ENCODE measurements around the gene EPDR1. TPM values are rescaled to one million over a fixed set of nuclear protein-coding genes. Genes with fewer than 3 reads are reported as not detected.

The EPDR1 gene
- total and polyA plus RNA-seq, 2 of the 4 experiments (the other 2 are of a cell fraction), result under 0.01 to 0.09 TPM

GRCh38 chr7:37984750-37985390 lies 64.4 kb downstream of the EPDR1 start:
- no peaks in the 10 kb centered on the region for H3K79me1 ChIP-seq (ENCODE audit: low read depth in 1 of 2, low read length in 2 of 2)
- no peak overlapping the region for H2BK15ac ChIP-seq (ENCODE audit: low read depth, low read length)
- no peak overlapping the region for H2BK5ac ChIP-seq (ENCODE audit: low read depth, low read length, poor library complexity, severe bottlenecking)
- dilution Hi-C loops (cut with HindIII; ENCODE audit: low sequenced_read_pairs, unreplicated experiment), result no loop called here
- in situ Hi-C loops (cut with MboI; ENCODE audit: low sequenced_read_pairs), result no loop called here
- WGBS, 2 experiments (ENCODE audit: extremely low coverage in 2 of 2, insufficient read length in 1 of 2), result no CpG with 5 or more reads among the region's 5 CpGs
- no peak overlapping the region for H2BK120ac ChIP-seq (ENCODE audit: low read depth, low read length)
- no peaks in the 10 kb centered on the region for H3K9me1 ChIP-seq (ENCODE audit: insufficient read depth, low read length)
- no peak overlapping the region for H4K91ac ChIP-seq (ENCODE audit: insufficient read depth, low read depth, low read length)
- ChIA-PET CTCF (no interaction called here), POLR2A (ENCODE audit: unreplicated experiment) (no interaction called here)
- no peak overlapping the region for H2BK20ac ChIP-seq (ENCODE audit: low read depth, low read length)
- H4K5ac ChIP-seq (ENCODE audit: low read depth, low read length), result no peak overlapping the region
- no peak overlapping the region for H3K4me2 ChIP-seq (ENCODE audit: low read depth, low read length)
- H3K56ac ChIP-seq (ENCODE audit: extremely low read depth, insufficient read depth, low read length), result no peak overlapping the region
- H3K4ac ChIP-seq (ENCODE audit: low read depth, low read length), result no peak overlapping the region
- no peaks in the 10 kb centered on the region for H3K27me3 ChIP-seq (ENCODE audit: control insufficient read depth, insufficient read depth, low read length)
- no peak overlapping the region for H2AK5ac ChIP-seq (ENCODE audit: low read depth, low read length)
- no peaks in the 10 kb centered on the region for H4K20me1 ChIP-seq (ENCODE audit: insufficient read depth, low read length)
- H2AK9ac ChIP-seq (replicated peaks; ENCODE audit: low read depth, low read length, poor library complexity), result no peak overlapping the region
- H3K9me3 ChIP-seq (ENCODE audit: control insufficient read depth, insufficient read depth, low read length), result 0 out of 2 replicates have a peak, but pooled peaks cover 2% of the 10 kb centered on the region
- no peak overlapping the region for H4K8ac ChIP-seq (ENCODE audit: low read depth in 2 of 2, low read length in 2 of 2)
- no peak overlapping the region for H2AFZ ChIP-seq (replicated peaks; ENCODE audit: low read length, poor library complexity)
- no peak for DNase-seq
- TF ChIP-seq CTCF (conservative IDR thresholded peaks at IDR 0.05; ENCODE audit: low read depth, low read length) (no peak), MAFK (IDR thresholded peaks at IDR 0.05; ENCODE audit: low read depth, low read length) (no peak), MAZ (IDR thresholded peaks at IDR 0.05; ENCODE audit: borderline replicate concordance, low read depth, low read length) (no peak), SMC3 (IDR thresholded peaks at IDR 0.05; ENCODE audit: low read depth, low read length) (no peak), RAD21 (IDR thresholded peaks at IDR 0.05; ENCODE audit: low read length) (no peak), BHLHE40 (IDR thresholded peaks at IDR 0.05; ENCODE audit: low read depth, low read length) (no peak), CHD1 (IDR thresholded peaks at IDR 0.05; ENCODE audit: low read depth, low read length) (no peak), RFX5 (IDR thresholded peaks at IDR 0.05; ENCODE audit: low read depth, low read length) (no peak)
- no peak overlapping the region for H3K4me3 ChIP-seq (ENCODE audit: insufficient read depth, low read depth, low read length)
- intact Hi-C loops (cut with micrococcal nuclease), result no loop called here
- H3K18ac ChIP-seq (ENCODE audit: low read depth, low read length), result no peak overlapping the region
- no peak overlapping the region for H3K9ac ChIP-seq (ENCODE audit: low read depth, low read length)
- no peak overlapping the region for H3K27ac ChIP-seq (ENCODE audit: insufficient read depth, low read length)
- no peaks in the 10 kb centered on the region for H3K36me3 ChIP-seq (ENCODE audit: control insufficient read depth, insufficient read depth, low read length)
- ATAC-seq (ENCODE audit: low read depth), result no peak
- no peak overlapping the region for H3K14ac ChIP-seq (replicated peaks; ENCODE audit: low read depth, low read length)
- no TSS peak for BruUV-seq (replicated peaks)
- no peak overlapping the region for H3K23ac ChIP-seq (ENCODE audit: low read depth, low read length)
- no peaks in the 10 kb centered on the region for H3K4me1 ChIP-seq (ENCODE audit: control insufficient read depth, insufficient read depth, low read length)
